WI38 (cell line): Measurements from ENCODE around the gene P2RY6.

ENCODE experiments used
- H3K4me3 ChIP-seq: 2 replicates; pipeline ENCODE4 v1.5.1; 2011; ENCODE audit warnings: low read depth, mild to moderate bottlenecking, control low read depth, low read length
- CTCF ChIP-seq: IDR thresholded peaks from 2 replicates; pipeline ENCODE4 v1.5.1; 2012; ENCODE audit warnings: low read depth, mild to moderate bottlenecking, control low read depth, low read length

P2RY6 gene

GRCh38 chr11:73296501-73297230 lies 24.5 kb downstream of the P2RY6 start:
- H3K4me3 ChIP-seq, result no peak overlapping the region

GRCh38 chr11:73297231-73297590 lies 25.1 kb downstream of the P2RY6 start:
- H3K4me3 ChIP-seq, result no peak overlapping the region
- TF ChIP-seq CTCF, result no peak

More at GRCh38 chr11:73296501-73297230, 24.5 kb downstream of the P2RY6 start:
- no peak for TF ChIP-seq CTCF

- no peak overlapping the region for H3K4me3 ChIP-seq
- no peak for TF ChIP-seq CTCF
Observed at GRCh38 chr11:73297702-73298101, 25.6 kb downstream of the P2RY6 start.

GRCh38 chr11:73298233-73298632 lies 26.1 kb downstream of the P2RY6 start:
- no peak for TF ChIP-seq CTCF

GRCh38 chr11:73299751-73300150 lies 27.6 kb downstream of the P2RY6 start:
- TF ChIP-seq CTCF, result no peak

More at GRCh38 chr11:73298233-73298632, 26.1 kb downstream of the P2RY6 start:
- no peak overlapping the region for H3K4me3 ChIP-seq

GRCh38 chr11:73306069-73306841 lies 34.1 kb downstream of the P2RY6 start:
- no peak overlapping the region for H3K4me3 ChIP-seq
- peak; percentile 13; the same call in 1 of the 2 replicates for TF ChIP-seq CTCF

More at GRCh38 chr11:73299751-73300150, 27.6 kb downstream of the P2RY6 start:
- H3K4me3 ChIP-seq, result no peak overlapping the region

GRCh38 chr11:73306977-73307322 lies 34.8 kb downstream of the P2RY6 start:
- H3K4me3 ChIP-seq, result peak overlapping the region; percentile 56
- no peak for TF ChIP-seq CTCF
